Activated CD8-positive, alpha-beta T cell treated with anti-CD3 and anti-CD28 coated beads for 36 hours (primary cell): ENCODE data around the gene ECE1. TPM values are rescaled to one million over a fixed set of nuclear protein-coding genes. Genes with fewer than 3 reads are reported as not detected.
A peak's percentile ranks its signal among the peaks of the same experiment; 100 is the strongest.
"Not testable (repeated sequence)": the region's sequence is repeated elsewhere in the genome, so short reads cannot be mapped to it uniquely, and the experiment has no call there.

Experiments
- ATAC-seq: fragments of 200-7000 bp; cut with Tn5 transposase; one replicate; pipeline ENCODE4 v1.10.0; 2021; ENCODE audit warnings: mild to moderate bottlenecking, moderate library complexity
- CTCF ChIA-PET: fragments of 350-600 bp; sonication (Branson Sonifier 250); formaldehyde crosslinking; loops from one replicate; lab custom pipeline; 2021; ENCODE audit warnings: antibody characterized with exemption; lab: Charles Lee
- POLR2A ChIA-PET: fragments of 350-600 bp; sonication (Branson Sonifier 250); formaldehyde crosslinking; loops from one replicate; lab custom pipeline; 2021; ENCODE audit warnings: antibody characterized with exemption; lab: Charles Lee
- DNase-seq: peaks from one replicate; pipeline ENCODE4 v3.0.0-alpha.2; 2020
- H3K27ac Mint-ChIP-seq: one replicate; pipeline ENCODE4 v1.8.0; 2021; ENCODE audit warnings: mild to moderate bottlenecking, mixed read lengths
- H3K27me3 Mint-ChIP-seq: one replicate; pipeline ENCODE4 v1.8.0; 2021; ENCODE audit warnings: mixed read lengths
- H3K36me3 Mint-ChIP-seq: one replicate; pipeline ENCODE4 v1.8.0; 2021; ENCODE audit warnings: low read depth, mixed read lengths
- H3K4me1 Mint-ChIP-seq: one replicate; pipeline ENCODE4 v1.8.0; 2021; ENCODE audit warnings: low read depth, mixed read lengths
- H3K4me3 Mint-ChIP-seq: one replicate; pipeline ENCODE4 v1.8.0; 2021; ENCODE audit warnings: mild to moderate bottlenecking, moderate library complexity, mixed read lengths
- H3K9me3 Mint-ChIP-seq: one replicate; pipeline ENCODE4 v1.8.0; 2021; ENCODE audit warnings: mixed read lengths
- CTCF ChIP-seq: fragments of 200-600 bp; IDR thresholded peaks from one replicate; pipeline ENCODE4 v1.8.0; 2022; ENCODE audit warnings: antibody characterized with exemption, mild to moderate bottlenecking
- intact Hi-C: fragments of 100-400 bp; cut with micrococcal nuclease; formaldehyde crosslinking; loops from one replicate; pipeline ENCODE4 v1.10.0; 2022
- total RNA-seq, 2 experiments: library from RNA; stranded (reverse); gene quantifications; one replicate each; pipeline ENCODE4 v1.2.3, GENCODE V29; 2021

ECE1 gene
- total RNA-seq, 2 experiments from 2014 or later, result 118 to 127 TPM

DNA sequence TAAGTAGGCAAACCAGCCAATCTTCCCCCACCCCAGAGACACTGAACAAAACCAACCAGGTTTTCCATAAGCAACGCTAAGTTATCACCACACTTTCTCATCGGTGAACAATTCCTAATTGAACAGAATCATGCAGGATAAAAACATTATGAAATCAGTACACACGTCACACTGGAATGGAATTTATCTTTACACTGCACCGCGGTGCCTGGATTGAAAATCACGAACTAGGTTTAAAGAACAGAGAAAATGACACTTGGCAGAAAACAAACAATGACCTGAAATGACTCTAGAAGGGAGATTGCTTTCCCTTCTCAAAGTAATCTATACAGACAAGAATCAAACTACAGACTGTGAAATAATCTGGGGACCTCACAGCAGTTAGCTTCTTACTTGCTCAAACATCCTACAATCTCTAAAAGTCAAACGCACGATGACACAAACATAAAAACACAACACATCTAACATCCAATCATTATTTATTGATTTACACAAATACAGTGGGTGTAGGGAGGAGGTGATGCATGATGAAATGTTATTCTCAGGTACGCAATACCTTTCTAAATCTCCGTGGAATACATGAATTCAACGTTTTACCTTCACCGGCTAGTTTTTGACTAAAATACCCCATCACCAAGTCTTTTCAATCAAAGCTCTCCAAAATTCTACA, 115.5 kb downstream of the ECE1 start:
- CTCF ChIA-PET, result interaction anchor here (1.0 to 1.3 kb wide), 2 partner anchors 193 to 478 kb away, joined by 3 read pairs; no protein-coding TSS in a partner anchor
- Mint-ChIP-seq H3K9me3 (no peaks in the 10 kb centered on the region), H3K27me3 (no peaks in the 10 kb centered on the region), H3K4me1 (peaks cover 32% of the 10 kb centered on the region), H3K27ac (peak overlapping the region; percentile 92), H3K36me3 (peaks cover 32% of the 10 kb centered on the region), H3K4me3 (peak overlapping the region; percentile 77)
- ATAC-seq (no peak), DNase-seq (no peak)
- POLR2A ChIA-PET, result interaction anchor here (0.9 to 1.1 kb wide), 2 partner anchors 22 to 388 kb away, joined by 3 to 4 read pairs; no protein-coding TSS in a partner anchor
- TF ChIP-seq CTCF, result no peak
- intact Hi-C loops, result no loop called here

GRCh38 chr1:21174230-21174629, 116.0 kb downstream of the ECE1 start:
- no peak for TF ChIP-seq CTCF
- no peaks in the 10 kb centered on the region for H3K27me3 Mint-ChIP-seq
- ATAC-seq (no peak), DNase-seq (no peak)
- POLR2A ChIA-PET, result interaction anchor here (0.7 to 1.1 kb wide), 4 partner anchors 21 to 388 kb away, joined by 3 to 4 read pairs (median 3); no protein-coding TSS in a partner anchor
- H3K27ac Mint-ChIP-seq, result peak overlapping the region; percentile 92
- H3K4me3 Mint-ChIP-seq, result peak overlapping the region; percentile 77
- CTCF ChIA-PET, result interaction anchor here (0.6 to 1.0 kb wide), 2 partner anchors 477 to 933 kb away, joined by 3 read pairs; no protein-coding TSS in a partner anchor
- H3K9me3 Mint-ChIP-seq, result no peaks in the 10 kb centered on the region
- H3K36me3 Mint-ChIP-seq, result peaks cover 32% of the 10 kb centered on the region
- peaks cover 32% of the 10 kb centered on the region for H3K4me1 Mint-ChIP-seq
- intact Hi-C loops, result no loop called here

- H3K27ac Mint-ChIP-seq, H3K4me3 Mint-ChIP-seq, H3K9me3 Mint-ChIP-seq, H3K27me3 Mint-ChIP-seq, DNase-seq, CTCF ChIA-PET, intact Hi-C loops, ATAC-seq: not testable (repeated sequence)
- POLR2A ChIA-PET, result interaction anchor here (1.1 kb wide), 1 partner anchor 66 kb away, joined by 3 read pairs; no protein-coding TSS in a partner anchor
- peaks cover 35% of the 10 kb centered on the region for H3K36me3 Mint-ChIP-seq
- peaks cover 32% of the 10 kb centered on the region for H3K4me1 Mint-ChIP-seq
Observed at GRCh38 chr1:21173096-21173495, 117.2 kb downstream of the ECE1 start.

GRCh38 chr1:21170837-21171236, 119.4 kb downstream of the ECE1 start:
- ATAC-seq, H3K27me3 Mint-ChIP-seq, intact Hi-C loops, H3K9me3 Mint-ChIP-seq, DNase-seq, H3K4me3 Mint-ChIP-seq, H3K27ac Mint-ChIP-seq: not testable (repeated sequence)
- H3K36me3 Mint-ChIP-seq, result peaks cover 43% of the 10 kb centered on the region
- POLR2A ChIA-PET, result interaction anchor here (0.7 to 1.5 kb wide), 2 partner anchors 9 to 16 kb away, joined by 3 to 7 read pairs; no protein-coding TSS in a partner anchor
- CTCF ChIA-PET, result interaction anchor here (0.6 to 1.6 kb wide), 2 partner anchors 11 to 40 kb away, joined by 3 read pairs; no protein-coding TSS in a partner anchor
- H3K4me1 Mint-ChIP-seq, result peaks cover 28% of the 10 kb centered on the region

DNA sequence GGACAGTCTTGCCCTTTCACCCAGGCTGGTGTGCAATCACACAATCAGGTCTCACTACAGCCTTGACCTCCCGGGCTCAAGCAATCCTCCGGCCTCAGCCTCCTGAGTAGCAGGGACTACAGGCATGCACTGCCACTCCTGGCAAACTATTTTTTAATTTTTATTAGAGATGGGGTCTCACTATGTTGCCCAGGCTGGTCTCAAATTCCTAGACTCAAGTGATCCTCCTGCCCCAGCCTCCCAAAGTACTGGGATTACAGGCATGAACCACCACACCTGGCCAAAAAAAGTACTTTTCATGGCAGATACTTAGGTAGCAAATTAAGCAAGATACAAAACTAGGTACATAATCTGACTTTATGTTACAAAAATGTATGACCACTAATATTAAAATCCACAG, 121.8 kb downstream of the ECE1 start:
- Mint-ChIP-seq H3K36me3 (peaks cover 37% of the 10 kb centered on the region), H3K27me3 (no peaks in the 10 kb centered on the region), H3K4me1 (peaks cover 20% of the 10 kb centered on the region), H3K9me3 (no peaks in the 10 kb centered on the region), H3K27ac (no peak overlapping the region), H3K4me3 (no peak overlapping the region)
- ChIA-PET POLR2A (no interaction called here), CTCF (no interaction called here)
- intact Hi-C loops, result no loop called here
- ATAC-seq (no peak), DNase-seq (no peak)
- no peak for TF ChIP-seq CTCF

Other genes with a start within 250 kb of the ECE1 start
- gene EIF4G3, start 113.6 kb downstream of the ECE1 start, total RNA-seq, result 10 to 100 TPM; 48.2 to 48.4 TPM
- 1 to 10 TPM; 7.9 to 9.4 TPM for gene NBPF3, start 149.7 kb upstream of the ECE1 start, total RNA-seq
- gene ALPL, start 219.0 kb upstream of the ECE1 start, total RNA-seq, result not detected